Suprapubic skin (tissue), 4 donors: ENCODE measurements around the gene GDPD5. TPM values are rescaled to one million over a fixed set of nuclear protein-coding genes. Genes with fewer than 3 reads are reported as not detected.
A peak's percentile ranks its signal among the peaks of the same experiment; 100 is the strongest.

Experiments used
- DNase-seq, 2 donors: peaks; one replicate each; pipeline ENCODE4 v3.0.0-alpha.2; 2019; ENCODE audit warnings: low spot score in 2 of 2
- H3K27ac ChIP-seq: fragments of 200-600 bp; sonication (generic); one replicate; pipeline ENCODE4 v1.5.1; 2019
- H3K27me3 ChIP-seq: fragments of 200-600 bp; sonication (generic); one replicate; pipeline ENCODE4 v1.5.1; 2019
- H3K36me3 ChIP-seq: fragments of 200-600 bp; sonication (generic); one replicate; pipeline ENCODE4 v1.5.1; 2019
- H3K4me1 ChIP-seq: fragments of 200-600 bp; sonication (generic); one replicate; pipeline ENCODE4 v1.5.1; 2019
- H3K4me3 ChIP-seq: fragments of 200-600 bp; sonication (generic); one replicate; pipeline ENCODE4 v1.5.1; 2019; ENCODE audit warnings: mild to moderate bottlenecking
- H3K9me3 ChIP-seq: fragments of 200-600 bp; sonication (generic); one replicate; pipeline ENCODE4 v1.5.1; 2019
- EP300 ChIP-seq: sonication (generic); formaldehyde crosslinking; IDR thresholded peaks from one replicate; pipeline ENCODE4 v1.6.1; 2017; ENCODE audit warnings: antibody characterized with exemption
- POLR2A ChIP-seq, 2 donors: fragments of 450-650 bp; IDR thresholded peaks; one replicate each; pipeline ENCODE4 v1.6.1; 2017; ENCODE audit warnings: antibody characterized with exemption in 2 of 2, mild to moderate bottlenecking in 2 of 2, moderate library complexity in 2 of 2
- POLR2AphosphoS5 ChIP-seq, 3 donors: sonication (generic); formaldehyde crosslinking; IDR thresholded peaks; one replicate each; pipeline ENCODE4 v1.6.1; 2017; ENCODE audit warnings: antibody characterized with exemption in 3 of 3
- WGBS: methylation state at CpG from one replicate; pipeline ENCODE4 v1.1.5; 2018; 5-methylcytosine and 5-hydroxymethylcytosine counted together
- total RNA-seq, 4 donors: library from RNA; depleted of rRNA; stranded (reverse); fragments of >200 nt; gene quantifications; one replicate each; pipeline ENCODE4 v1.1.0, GENCODE V29; 2016
- TF ChIP-seq, protein P1 (sequence below), 2 donors: fragments of 200-600 bp in 1 of 2; fragments of 450-650 bp in 1 of 2; sonication (generic) in 1 of 2; IDR thresholded peaks; one replicate each; pipeline ENCODE4 v1.5.1; 2016 to 2019; ENCODE audit warnings: antibody characterized with exemption in 2 of 2, mild to moderate bottlenecking in 1 of 2, moderate library complexity in 1 of 2

The GDPD5 gene
- total RNA-seq, 4 donors from 2014 or later = 2.3 to 13.4 (median 5.4) TPM

DNA sequence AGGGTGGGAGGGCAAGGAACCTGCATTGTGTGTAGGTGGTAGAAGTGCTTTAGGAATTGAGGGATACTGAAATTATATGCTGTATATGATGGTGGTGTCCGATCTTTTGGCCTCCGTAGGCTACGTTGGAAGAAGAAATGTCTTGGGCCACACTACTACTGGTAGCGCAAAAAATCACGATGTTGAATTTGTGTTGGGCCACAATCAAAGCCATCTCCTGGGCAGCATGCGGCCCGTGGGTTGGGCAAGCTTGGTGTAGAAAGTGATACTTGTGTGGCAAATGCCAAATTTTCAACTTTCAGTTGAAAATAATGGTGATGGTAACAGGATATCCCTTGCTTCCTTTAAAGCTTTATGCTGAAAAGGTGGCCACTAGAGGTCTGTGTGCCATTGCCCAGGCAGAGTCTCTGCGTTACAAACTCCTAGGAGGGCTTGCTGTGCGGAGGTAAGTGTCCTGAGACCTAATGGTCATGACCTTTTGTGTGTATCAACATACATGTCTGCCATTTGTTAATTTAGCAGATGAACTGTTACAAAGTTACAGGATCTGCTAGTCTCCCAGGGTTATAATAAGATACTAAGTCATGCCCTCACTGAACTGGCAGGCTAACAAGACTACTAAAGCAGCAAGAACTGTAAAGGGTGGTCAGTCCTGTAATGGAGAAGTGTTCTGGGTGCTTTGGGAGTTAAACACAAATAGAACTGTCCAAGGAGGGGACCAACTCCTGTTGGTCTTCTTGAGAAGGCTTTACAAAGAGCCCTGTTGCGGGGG lies 123.6 kb downstream of the GDPD5 start:
- DNase-seq = no peak
- Histone ChIP-seq H3K4me1 (peaks cover 33% of the 10 kb centered on the region), H3K27ac (no peak overlapping the region), H3K4me3 (no peak overlapping the region), H3K9me3 (no peaks in the 10 kb centered on the region), H3K27me3 (no peaks in the 10 kb centered on the region), H3K36me3 (peaks cover 59% of the 10 kb centered on the region)
- 84% methylated on average over 10 of the region's 10 CpGs for WGBS
- TF ChIP-seq EP300 = no peak
- TF ChIP-seq POLR2AphosphoS5 (IDR thresholded peaks at IDR 0.05) = no peak
- TF ChIP-seq POLR2A (IDR thresholded peaks at IDR 0.05) = no peak
- TF ChIP-seq, protein P1, sequence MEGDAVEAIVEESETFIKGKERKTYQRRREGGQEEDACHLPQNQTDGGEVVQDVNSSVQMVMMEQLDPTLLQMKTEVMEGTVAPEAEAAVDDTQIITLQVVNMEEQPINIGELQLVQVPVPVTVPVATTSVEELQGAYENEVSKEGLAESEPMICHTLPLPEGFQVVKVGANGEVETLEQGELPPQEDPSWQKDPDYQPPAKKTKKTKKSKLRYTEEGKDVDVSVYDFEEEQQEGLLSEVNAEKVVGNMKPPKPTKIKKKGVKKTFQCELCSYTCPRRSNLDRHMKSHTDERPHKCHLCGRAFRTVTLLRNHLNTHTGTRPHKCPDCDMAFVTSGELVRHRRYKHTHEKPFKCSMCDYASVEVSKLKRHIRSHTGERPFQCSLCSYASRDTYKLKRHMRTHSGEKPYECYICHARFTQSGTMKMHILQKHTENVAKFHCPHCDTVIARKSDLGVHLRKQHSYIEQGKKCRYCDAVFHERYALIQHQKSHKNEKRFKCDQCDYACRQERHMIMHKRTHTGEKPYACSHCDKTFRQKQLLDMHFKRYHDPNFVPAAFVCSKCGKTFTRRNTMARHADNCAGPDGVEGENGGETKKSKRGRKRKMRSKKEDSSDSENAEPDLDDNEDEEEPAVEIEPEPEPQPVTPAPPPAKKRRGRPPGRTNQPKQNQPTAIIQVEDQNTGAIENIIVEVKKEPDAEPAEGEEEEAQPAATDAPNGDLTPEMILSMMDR (IDR thresholded peaks at IDR 0.05) = no peak

DNA sequence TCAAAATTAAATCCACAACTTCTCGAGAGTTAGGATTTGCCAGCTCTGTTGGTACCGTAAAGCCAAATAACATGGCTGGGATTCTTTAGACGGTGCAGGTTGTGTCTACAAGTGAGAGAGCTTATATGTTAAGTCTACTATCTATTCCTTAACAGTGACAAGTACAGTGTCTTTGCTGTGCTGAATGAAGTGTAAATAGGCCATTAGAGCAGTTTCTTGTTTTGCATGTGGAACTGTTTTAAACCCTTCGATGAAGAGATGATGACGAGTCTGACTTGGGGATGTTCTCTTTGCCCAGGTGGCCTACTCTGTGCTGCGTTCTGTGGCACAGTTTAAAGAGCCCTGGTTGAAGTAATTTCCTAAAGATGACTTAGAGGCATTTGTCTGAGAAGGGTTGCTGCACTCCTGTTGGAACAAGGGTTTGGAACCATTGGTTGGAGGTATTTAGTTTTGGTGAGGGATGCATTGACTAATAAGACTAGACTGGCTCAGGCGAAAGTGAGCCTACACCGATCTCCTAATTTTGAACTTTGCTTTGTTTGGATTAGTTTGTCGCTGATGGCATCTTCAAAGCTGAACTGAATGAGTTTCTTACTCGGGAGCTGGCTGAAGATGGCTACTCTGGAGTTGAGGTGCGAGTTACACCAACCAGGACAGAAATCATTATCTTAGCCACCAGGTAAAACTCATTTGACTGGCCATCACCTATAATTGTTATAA lies 125.4 kb downstream of the GDPD5 start:
- Histone ChIP-seq H3K27me3 (no peaks in the 10 kb centered on the region), H3K9me3 (no peaks in the 10 kb centered on the region), H3K27ac (peak overlapping the region; percentile 83), H3K36me3 (peaks cover 42% of the 10 kb centered on the region), H3K4me1 (peaks cover 30% of the 10 kb centered on the region), H3K4me3 (peak overlapping the region; percentile 52)
- 13% methylated on average over 11 of the region's 11 CpGs for WGBS
- DNase-seq = no peak
- TF ChIP-seq EP300 = no peak

GRCh38 chr11:75399344-75400145 lies 126.2 kb downstream of the GDPD5 start, which contains the start of gene RPS3:
RPS3 (plus strand) TSS chr11:75399518; CDS start chr11:75399548, 30 bp downstream.
- Histone ChIP-seq H3K9me3 (no peaks in the 10 kb centered on the region), H3K4me1 (peaks cover 30% of the 10 kb centered on the region), H3K27me3 (no peaks in the 10 kb centered on the region), H3K27ac (peak within 1 kb of the TSS; percentile 83), H3K36me3 (peaks cover 34% of the 10 kb centered on the region), H3K4me3 (peak within 1 kb of the TSS; percentile 52)
- TF ChIP-seq, protein P1 (IDR thresholded peaks at IDR 0.05) = no peak
- TF ChIP-seq POLR2A (IDR thresholded peaks at IDR 0.05) (peak; percentile 87 to 91), POLR2AphosphoS5 (IDR thresholded peaks at IDR 0.05) (peak; percentile 96 to 99 (median 99)), EP300 (no peak)
- WGBS = 1% methylated on average over 51 of the region's 55 CpGs
- peak; percentile 95 to 96 for DNase-seq

DNA sequence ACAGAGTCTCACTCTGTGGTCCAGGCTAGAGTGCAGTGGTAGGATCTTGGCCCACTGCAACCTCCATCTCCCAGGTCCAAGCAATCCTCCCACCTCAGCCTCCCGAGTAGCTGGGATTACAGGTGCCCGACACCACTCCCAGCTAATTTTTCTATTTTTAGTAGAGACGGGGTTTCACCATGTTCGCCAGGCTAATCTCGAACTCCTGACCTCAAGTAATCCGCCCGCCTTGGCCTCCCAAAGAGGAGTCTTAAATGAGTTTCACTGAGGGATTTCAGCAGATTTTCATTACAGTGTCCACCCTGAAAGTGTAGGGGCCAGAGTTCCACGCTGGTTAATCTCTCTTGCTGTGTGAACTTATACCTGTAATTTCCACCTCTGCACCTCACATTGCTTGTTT lies 126.8 kb downstream of the GDPD5 start:
- TF ChIP-seq EP300 (no peak), POLR2AphosphoS5 (IDR thresholded peaks at IDR 0.05) (no peak), POLR2A (IDR thresholded peaks at IDR 0.05) (no peak)
- TF ChIP-seq, protein P1 (IDR thresholded peaks at IDR 0.05) = no peak
- WGBS = 75% methylated on average over 8 of the region's 8 CpGs
- Histone ChIP-seq H3K4me3 (no peak overlapping the region), H3K27me3 (no peaks in the 10 kb centered on the region), H3K27ac (no peak overlapping the region), H3K4me1 (peaks cover 30% of the 10 kb centered on the region), H3K9me3 (no peaks in the 10 kb centered on the region), H3K36me3 (peaks cover 28% of the 10 kb centered on the region)
- DNase-seq = no peak

GRCh38 chr11:75394085-75394840 lies 131.5 kb downstream of the GDPD5 start:
- Histone ChIP-seq H3K36me3 (no peaks in the 10 kb centered on the region), H3K4me3 (no peak overlapping the region), H3K27ac (no peak overlapping the region), H3K4me1 (no peaks in the 10 kb centered on the region), H3K27me3 (no peaks in the 10 kb centered on the region), H3K9me3 (no peaks in the 10 kb centered on the region)
- no peak for TF ChIP-seq POLR2AphosphoS5 (IDR thresholded peaks at IDR 0.05)
- TF ChIP-seq, protein P1 (IDR thresholded peaks at IDR 0.05) = no peak
- no peak for TF ChIP-seq EP300
- TF ChIP-seq POLR2A (IDR thresholded peaks at IDR 0.05) = no peak
- 79% methylated on average over 8 of the region's 8 CpGs for WGBS
- DNase-seq = no peak
